B cell (primary cell): ENCODE results near the gene KCNK1.

Experiments
- EZH2 ChIP-seq: IDR thresholded peaks from 2 replicates; pipeline ENCODE4 v1.6.1; 2012; ENCODE audit warnings: borderline replicate concordance, low read depth, mild to moderate bottlenecking, moderate library complexity, low read length; ENCODE audit not compliant: insufficient read depth, poor library complexity, severe bottlenecking
- TF ChIP-seq, protein P1 (sequence below): fragments of 200-600 bp; IDR thresholded peaks from one replicate; pipeline ENCODE4 v1.8.0; 2022; ENCODE audit warnings: antibody characterized with exemption, mild to moderate bottlenecking

DNA sequence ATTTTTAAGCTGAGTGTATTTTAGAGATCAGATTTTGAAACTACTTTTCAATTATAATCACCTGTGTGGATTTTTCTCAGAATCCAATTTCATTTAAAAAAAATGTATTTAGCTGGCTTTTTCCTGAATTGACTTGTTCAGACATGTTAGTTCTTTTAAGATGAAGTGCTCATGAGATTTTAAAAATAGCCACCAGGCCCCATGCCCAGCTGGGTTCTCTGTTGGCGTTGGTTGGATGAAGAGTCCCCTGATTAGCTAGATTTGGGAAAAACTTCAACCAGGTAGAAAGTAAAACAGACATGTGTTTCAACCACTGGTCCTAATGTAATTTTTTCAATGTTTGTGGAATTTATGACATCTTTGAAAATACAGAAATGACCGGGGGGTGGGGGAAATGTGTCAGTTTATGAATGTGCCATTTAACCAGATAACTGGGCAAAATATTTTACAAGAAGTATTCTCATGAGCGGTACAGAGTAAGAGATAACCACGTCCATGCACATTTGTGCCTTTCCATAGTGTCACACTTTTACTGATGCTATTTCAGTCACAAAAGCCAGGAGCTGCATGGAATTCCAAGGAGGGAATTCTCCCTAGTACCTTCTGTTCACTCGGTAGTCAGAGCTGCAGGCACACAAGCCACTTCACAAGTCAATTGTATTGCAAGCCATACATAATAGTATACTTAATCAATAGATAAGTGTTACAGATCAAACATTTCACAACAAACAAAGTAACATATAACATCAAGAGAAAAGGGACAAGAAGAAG lies 51.1 kb downstream of the KCNK1 start:
- TF ChIP-seq EZH2: no peak
- TF ChIP-seq, protein P1, sequence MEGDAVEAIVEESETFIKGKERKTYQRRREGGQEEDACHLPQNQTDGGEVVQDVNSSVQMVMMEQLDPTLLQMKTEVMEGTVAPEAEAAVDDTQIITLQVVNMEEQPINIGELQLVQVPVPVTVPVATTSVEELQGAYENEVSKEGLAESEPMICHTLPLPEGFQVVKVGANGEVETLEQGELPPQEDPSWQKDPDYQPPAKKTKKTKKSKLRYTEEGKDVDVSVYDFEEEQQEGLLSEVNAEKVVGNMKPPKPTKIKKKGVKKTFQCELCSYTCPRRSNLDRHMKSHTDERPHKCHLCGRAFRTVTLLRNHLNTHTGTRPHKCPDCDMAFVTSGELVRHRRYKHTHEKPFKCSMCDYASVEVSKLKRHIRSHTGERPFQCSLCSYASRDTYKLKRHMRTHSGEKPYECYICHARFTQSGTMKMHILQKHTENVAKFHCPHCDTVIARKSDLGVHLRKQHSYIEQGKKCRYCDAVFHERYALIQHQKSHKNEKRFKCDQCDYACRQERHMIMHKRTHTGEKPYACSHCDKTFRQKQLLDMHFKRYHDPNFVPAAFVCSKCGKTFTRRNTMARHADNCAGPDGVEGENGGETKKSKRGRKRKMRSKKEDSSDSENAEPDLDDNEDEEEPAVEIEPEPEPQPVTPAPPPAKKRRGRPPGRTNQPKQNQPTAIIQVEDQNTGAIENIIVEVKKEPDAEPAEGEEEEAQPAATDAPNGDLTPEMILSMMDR: no peak
